ENCODE results near the gene MXI1.

MXI1 gene

GRCh38 chr10:110207011-110207804 lies at the start of gene MXI1:
MXI1 (plus strand) TSS chr10:110207605; CDS start chr10:110207809, 204 bp downstream.
- peak; percentile 82 for DNase-seq

- no peak for DNase-seq
These were observed 49.1 kb upstream of the MXI1 start for GRCh38 chr10:110158051-110159005.

DNA sequence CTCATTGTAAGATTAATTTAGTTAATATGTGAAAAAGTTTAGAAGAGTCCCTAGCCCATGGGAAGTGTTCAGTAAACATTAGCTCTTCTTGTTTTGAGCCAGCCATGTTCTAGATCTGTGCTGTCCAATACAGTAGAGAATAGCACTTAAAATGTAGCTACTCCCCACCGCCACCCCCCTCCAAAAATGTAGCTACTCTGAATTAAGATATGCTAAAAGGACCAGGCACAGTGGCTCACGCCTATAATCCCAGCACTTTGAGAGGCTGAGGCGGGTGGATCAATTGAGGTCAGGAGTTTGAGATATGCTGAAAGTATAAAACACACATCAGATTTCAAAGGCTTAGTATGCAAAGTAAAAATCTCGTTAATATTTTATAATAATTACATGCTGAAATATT lies 47.3 kb upstream of the MXI1 start:
- no peak for DNase-seq

DNA sequence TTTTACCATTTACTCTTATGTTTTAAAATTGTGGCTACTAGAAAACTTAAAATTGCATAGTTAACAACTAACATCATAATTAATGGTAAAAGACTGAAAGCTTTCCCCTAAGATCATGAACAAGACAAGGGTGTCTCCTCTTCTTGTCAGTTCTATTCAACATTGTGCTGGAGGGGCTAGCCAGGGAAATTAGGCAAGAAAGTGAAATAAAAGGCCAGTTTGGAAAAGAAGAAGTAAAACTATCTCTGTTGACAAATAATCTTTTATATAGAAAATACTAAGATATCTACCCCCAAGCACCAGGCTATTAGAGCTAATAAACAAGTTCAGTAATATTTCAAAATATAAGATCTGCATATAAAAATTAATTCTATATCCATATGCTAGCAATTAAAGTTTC lies 46.9 kb upstream of the MXI1 start:
- DNase-seq, result no peak

DNA sequence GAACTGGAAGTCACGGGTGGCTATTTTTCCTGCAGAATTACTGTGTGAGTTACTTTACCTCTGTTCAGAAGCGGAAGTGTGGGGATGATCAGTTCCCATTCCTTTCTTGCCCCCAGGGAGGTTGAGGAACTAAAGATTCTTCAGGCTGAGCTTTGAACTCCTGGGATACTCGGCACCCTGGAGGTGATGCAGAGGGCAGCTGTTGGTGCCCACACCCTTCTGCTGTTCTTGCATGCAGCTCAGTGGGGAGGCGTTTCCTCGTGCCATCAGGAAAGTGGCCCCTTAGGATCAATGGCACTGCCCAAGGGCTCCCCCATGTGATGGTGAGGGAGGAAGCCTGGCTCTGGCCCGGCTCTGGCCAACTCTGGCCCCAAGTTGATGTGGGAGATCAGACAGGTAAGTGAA lies 44.7 kb upstream of the MXI1 start:
- no peak for DNase-seq

DNA sequence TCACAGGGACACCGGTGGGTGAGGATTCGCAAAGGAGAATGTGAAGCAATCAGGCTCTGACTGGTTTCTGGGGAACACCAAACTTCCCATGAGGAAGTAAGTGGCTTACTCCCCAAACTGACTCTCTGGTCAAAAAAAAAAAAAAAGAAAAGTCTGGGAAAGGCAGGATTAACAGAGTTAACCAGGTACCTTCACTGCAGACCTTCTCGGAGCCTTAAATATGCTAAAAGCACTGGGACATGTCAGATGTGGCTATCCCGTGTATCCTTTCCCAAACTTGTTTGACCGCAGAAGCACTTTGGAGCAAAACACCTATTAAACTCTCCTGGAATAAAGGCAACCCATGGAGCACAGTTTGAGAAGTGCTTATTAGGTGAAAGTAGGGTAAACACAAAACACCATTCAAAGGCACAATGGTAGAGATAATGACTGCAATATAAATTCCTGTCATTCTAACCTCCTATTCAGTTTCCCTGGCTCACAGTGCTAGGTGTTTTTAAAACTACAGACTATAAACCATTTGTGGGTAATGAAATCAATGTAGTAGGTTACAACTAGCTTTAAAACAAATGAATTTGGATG lies 44.1 kb upstream of the MXI1 start:
- no peak for DNase-seq

GRCh38 chr10:110163841-110164240 lies 43.6 kb upstream of the MXI1 start:
- no peak for DNase-seq

- no peak for DNase-seq
These were observed 42.2 kb upstream of the MXI1 start for GRCh38 chr10:110165239-110165638.

DNA sequence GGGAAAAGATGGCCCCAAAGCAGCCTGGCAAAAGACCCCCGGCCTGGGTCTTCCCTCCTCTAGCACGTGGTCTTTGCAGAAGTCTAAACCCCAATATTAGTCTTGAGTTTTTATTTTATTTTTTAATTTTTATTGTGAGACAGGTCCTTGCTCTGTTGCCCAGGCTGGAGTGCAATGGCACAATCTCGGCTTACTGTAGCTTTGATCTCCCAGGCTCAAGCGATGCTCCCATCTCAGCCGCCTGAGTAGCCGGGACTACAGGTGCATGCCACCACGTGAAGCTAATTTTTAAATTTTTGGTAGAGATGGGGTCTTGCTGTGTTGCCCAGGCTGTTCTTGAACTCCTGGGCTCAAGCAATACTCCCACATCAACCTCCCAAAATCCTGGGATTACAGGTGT lies 40.3 kb upstream of the MXI1 start:
- DNase-seq, result no peak

DNA sequence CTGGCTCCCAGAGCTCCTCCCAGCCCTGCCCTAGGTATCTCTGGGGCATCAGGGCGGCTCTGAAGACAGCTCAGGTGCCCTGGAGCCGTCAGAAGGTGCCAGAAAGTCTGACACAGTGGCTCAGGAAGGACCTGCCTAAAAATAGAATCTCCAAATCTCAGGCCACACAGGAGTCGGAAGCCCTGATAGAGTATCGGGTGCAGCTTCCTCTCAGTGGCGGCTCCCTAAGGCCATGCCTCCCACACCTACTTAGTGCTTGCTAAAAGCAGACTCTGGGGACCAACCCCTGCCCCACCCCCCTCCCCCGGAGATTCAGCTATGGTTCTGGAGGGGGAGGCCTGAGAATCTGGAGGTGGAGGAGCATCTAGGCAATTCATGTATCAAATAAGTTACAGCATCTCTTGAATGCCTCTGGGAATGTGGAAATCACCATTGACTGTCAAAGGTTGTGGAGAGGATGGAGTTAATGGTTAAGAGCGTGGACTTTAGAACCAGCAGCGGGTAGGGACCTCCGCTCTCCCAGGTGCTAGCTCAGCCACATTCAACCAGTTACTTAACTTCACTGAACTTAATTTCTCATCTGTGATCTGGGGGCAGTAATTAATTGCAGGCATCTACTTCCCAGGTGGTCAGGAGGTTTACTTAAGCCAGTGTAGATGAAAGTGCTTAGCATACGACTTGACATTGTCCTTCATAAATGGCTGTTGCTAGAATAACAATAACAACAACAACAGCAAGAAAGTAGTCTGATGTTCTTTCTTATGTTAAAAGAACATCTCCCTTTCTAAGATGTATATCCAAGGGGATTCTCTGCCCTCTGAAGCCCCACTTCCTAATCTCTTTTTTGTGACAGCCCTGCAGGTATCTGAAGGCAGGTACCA lies 38.6 kb upstream of the MXI1 start:
- peak; percentile 11 for DNase-seq

DNA sequence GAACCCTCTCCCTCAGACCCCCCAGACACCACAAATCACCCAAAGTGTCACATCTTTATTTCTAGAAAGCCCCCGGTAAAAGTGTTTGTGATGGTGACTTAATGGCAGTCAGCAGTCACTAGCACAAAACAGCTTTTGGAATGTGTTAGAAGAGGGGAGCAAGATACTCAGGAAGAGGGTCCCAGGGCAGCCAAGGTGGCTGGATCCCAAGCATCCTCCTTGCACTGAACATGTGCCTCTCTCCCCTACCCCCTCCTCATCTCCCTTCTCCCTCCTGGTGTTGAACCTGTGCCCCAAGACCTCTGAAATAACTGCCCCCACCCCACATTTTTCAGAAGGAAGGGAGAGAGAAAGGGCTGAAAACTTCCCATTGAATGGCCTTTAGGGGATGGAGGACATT lies 37.8 kb upstream of the MXI1 start:
- DNase-seq, result no peak

DNA sequence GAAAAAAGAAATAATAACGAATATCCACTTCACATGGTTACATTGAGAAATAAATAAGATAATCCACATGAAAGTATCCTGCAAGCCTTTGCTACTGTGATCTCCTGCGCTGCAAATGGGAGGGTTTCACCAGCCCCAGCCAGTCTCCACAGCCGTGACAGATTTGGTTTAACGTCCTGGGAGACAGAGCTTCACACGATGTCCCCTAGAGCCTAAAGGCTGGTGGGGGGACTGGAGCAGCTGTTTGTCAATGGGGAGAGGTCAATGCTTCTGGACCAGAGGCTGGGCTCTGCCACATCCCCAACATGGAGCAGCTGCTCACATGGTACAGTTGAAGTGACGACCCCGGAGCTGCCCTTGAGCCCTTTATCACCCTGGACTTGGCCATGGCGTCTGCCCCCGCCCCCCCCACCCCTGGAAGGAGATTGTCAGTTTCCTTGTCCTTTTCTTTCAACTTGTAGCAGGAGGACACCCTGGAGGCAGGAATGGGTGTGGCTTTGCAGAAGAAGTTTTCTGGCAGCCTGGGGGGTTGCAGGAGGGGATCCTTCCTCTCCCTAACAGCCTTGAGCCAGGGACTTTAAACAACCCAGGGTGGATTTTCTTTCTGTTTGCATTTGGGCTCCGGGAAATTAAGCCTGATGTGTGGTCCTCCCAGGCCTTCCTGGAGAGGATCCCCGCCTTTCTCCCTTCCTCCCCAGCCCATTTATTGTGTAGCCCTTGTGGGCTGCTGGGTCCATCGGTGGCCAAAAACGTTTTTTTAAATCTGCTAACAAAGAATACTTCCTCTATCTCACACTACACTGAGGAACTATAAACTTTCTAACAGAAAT lies 37.0 kb upstream of the MXI1 start:
- no peak for DNase-seq

- no peak for DNase-seq
These were observed 36.4 kb upstream of the MXI1 start for GRCh38 chr10:110171032-110171431.

- no peak for DNase-seq
These were observed 35.2 kb upstream of the MXI1 start for GRCh38 chr10:110172155-110172554.

- DNase-seq, result no peak
These were observed 33.2 kb upstream of the MXI1 start for GRCh38 chr10:110174201-110174600.

GRCh38 chr10:110174816-110175215 lies 32.6 kb upstream of the MXI1 start:
- no peak for DNase-seq

DNA sequence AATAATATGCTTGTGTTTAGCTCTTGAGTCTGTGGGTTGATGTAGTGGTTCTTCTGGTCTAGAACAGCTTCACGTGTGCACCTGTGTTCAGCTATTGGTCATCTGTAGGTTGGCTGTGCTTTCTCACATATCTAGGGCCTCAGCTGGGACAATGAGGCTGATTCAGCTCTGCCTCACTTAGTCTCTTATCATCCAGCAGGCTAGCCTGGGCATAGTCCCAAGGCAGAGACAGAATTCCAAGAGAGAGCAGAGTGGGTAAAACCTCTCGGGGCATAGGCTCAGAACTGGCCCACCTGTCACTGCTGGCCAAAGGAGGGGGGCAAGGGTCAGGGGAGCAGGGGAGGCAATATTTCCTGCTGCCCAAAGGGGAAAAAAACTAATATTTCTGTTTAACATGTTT lies 32.0 kb upstream of the MXI1 start:
- DNase-seq, result no peak

DNA sequence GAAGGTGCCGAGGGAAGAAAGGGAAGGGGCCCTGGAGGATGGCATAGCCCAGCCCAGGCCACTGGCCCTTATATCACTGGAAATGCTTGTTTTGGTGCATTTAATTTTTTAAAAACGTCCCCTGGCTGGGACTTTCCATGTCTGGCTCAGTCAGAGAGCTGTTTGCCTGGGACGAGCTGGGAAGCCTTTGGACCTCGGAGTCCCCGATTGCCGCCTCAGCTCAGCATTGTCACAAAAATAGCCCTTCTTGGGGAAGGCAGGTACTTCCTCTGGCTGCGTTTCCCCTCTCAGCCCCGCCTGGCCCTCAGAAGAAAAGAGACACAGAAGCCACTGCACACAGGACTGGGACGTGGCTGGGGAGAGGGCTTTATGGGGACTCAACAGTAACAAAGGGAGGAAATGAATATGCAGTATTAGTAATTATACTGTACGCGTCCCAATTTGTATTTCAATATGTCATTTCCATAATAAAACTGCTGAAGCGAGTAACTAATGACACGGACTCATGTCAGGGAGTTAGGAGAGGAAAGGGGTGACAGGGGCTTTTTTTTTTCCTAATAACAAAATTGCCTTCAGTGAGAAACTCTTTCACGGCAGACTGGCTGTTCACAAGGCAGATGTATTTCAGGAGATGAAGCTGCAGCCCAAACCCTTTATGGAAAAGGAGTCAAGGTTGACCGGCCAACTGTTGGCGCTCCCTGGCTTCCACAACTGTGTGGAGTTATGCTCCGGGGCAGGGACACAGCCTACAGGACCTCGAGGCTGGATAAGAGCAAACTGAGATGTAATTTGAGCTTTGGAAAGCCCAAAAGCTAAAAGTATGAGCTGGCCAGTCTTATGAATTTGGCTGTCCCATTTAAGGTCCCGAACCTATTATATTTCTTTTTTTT lies 31.0 kb upstream of the MXI1 start:
- no peak for DNase-seq

DNA sequence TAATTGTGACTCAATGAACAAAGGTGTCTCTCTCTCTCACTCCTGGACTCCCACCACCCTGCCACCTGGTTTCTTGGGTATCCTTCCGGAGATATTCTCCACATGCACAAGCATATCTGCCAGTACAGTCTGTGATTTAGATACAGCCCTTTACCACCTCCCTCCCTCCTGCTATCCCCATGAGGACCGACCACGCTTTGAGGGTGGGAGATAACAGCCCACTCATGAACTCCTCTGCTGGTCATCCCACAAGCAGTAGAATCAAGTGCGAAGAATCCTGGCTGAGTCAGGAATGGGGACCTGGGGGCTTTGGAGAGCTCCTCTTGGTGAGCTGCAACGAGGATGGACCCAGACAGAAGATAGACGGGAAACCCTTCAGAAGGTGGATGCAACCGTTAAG lies 28.2 kb upstream of the MXI1 start:
- no peak for DNase-seq

DNA sequence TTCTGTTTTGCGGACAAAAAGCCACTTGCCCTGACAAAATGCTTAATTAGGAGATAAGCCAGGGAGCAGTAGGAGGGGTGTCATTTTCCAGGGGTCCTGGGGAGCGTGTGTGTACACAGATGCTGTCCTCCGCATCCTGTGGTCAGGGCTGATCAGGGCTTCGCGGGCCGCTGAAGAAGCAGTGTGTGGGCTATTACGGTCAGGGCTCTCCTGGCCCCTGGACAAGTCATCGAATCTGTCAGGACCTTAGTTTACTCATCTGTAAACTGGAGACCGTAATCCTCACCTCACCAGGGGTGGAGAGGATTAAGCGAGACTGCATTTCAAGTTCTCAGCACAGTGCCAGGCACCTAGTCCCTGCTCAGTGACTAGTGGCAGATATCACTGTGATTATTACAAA lies 26.0 kb upstream of the MXI1 start:
- no peak for DNase-seq

DNA sequence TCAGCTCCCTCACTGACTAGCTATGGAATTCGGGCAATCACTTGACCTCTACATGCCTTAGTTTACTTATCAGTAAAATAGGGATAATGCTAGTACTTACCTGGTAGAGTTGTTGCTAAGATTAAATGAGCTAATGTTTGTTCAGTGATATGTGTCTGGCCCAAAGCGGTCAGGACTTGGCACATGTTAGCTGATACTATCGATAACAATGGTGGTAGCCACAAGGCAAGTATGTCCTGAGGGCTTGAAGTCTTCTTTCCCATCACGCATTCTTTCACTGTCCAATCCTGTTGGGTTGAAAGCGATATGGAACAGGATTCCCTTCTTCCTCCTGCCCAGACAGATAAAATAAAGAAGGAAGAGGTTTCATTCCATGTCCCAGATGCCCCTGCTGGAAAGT lies 25.5 kb upstream of the MXI1 start:
- DNase-seq, result no peak

Data from RPMI8226 (cell line).